GM19397 (cell line): Measurements from ENCODE around the gene FAM25G.
"Not testable (repeated sequence)": the region's sequence is repeated elsewhere in the genome, so short reads cannot be mapped to it uniquely, and the experiment has no call there.

Experiments
- ATAC-seq: cut with Tn5 transposase; IDR thresholded peaks from one replicate; pipeline ENCODE4 v1.9.1; 2021; ENCODE audit warnings: mild to moderate bottlenecking, moderate library complexity; ENCODE audit not compliant: unreplicated experiment

The FAM25G gene

DNA sequence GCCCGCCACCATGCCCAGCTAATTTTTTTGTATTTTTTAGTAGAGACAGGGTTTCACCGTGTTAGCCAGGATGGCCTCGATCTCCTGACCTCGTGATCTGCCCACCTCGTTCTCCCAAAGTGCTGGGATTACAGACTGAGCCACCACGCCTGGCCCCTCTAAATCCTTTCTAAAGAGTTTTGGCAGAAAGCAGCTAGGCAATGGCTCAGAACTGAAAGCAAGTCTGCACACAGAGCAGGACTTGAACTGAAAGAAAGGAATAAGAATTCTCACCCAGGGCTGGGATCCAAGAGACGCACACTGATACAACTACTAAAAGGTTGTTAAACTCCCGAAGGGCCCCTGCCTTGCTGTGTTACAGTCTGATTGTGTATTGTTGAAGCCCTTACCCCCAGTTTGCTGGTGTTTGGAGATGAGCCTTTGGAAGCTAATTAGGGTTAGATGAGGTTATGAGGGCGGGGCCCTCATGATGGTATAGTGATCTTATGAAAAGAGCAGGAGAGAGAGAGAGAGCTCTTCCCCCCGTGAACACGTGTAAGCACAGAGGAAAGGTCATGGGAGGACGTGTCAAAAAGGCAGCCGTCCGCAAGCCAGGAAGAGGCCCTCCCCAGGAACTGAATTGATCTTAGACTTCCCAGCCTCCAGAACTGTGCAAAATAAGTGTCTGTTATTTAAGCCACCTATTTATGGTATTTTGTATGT is 26.1 kb downstream of the FAM25G start:
- ATAC-seq = not testable (repeated sequence)

DNA sequence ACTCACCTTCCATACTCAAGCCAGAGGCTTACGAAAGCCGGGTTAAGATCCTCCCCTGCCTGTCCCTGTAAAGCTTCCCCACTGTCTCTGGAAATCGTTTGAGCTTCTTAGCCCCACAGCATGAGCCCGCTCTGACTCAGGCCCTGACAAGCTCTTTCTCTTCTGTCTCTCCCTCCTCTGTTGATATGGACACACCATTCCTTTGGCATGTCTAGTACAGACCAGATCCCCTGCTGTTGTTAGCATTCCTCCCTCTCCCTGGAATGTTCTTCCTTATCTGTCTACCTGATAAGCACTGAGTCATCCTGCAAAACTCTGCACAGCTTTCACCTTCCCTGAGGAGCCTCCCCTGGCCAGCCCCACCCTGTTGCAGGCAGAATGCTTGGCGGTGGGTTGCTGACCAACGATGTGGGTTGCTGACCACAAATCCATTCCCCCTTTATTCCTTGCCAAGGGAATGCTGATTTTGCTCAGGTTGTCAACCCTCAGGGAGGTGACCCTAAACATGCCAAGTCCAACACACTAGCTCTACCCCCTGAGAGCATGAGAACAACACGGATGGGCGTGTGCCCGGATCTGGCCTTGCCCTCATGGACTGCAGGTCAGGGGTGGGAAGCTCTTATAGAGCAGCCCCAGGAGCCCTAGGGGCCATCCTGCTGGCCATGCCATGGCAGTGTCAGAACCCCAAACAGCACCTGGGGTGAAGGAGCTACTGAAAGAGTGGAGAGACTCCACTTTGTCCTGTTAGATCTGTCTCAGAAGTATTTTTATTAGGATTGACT is 28.7 kb downstream of the FAM25G start:
- ATAC-seq = not testable (repeated sequence)

DNA sequence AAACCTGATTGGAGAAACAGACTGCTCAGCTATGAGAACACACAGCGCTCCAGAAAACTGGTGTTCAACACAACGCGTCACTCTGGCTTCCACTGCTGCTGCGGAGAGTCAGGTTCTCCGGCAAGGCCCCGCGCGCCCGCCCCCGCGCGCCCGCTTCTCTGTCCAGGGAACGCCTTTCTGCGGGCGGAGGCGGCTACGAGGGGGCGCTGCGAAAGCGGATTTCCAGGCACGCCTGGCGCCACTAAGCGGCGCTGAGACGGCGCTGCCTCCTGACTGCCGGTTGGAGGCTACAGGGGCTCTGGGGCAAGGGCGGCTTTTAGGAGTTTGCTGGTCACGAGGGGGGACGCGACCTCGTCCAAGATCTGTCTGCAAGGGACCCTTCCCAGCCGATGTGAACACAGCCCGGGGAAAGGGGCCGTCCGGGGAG is 30.2 kb downstream of the FAM25G start:
- ATAC-seq = not testable (repeated sequence)

DNA sequence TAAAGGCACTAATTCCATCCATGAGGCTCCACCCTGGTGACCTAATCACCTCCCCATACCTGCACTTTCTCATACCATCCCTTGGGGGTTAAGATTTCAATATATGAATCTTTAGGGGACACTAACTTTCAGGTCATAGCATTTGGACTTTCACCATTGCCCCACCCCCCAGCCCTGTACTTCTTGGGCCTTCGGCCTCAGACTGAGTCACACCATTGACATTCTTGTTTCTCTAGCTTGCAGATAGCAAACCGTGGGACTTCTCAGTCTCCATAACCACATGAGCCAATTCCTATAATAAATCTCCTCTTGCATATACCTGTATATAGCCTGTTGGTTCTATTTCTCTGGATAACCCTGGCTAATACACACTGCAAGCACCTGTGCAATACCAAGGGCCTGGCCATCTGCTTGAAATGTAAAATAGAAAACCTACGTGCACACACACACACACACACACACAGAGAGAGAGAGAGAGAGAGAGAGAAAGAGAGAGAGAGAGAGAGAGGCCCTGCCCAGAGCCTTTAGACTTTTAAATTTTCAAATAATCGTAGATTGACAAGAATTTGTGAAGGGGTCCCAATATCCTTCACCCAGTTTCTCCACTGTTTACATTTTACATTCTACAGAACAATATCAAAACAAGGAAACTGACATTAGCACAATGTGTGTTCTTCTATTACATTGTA is 32.9 kb downstream of the FAM25G start:
- ATAC-seq = no peak

DNA sequence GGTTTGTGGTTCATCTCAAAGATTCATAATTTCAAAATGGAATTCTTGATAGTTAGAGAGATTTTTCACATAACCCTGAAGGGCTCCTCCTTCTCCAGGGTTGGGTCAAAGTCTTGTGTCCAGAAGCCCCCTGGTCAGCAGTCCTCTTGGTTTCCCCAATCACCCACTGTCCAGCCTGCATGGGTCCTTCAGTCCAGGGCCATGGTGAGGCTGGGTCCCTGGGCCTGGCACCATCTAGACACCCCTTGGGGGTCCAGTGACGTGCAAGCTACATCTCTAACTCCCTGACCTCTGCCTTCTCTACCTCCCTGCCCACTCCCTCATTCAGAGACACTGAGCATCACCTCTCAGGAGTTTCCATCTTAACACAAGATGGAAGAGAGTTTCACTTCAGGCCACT is 33.7 kb downstream of the FAM25G start:
- ATAC-seq = no peak

DNA sequence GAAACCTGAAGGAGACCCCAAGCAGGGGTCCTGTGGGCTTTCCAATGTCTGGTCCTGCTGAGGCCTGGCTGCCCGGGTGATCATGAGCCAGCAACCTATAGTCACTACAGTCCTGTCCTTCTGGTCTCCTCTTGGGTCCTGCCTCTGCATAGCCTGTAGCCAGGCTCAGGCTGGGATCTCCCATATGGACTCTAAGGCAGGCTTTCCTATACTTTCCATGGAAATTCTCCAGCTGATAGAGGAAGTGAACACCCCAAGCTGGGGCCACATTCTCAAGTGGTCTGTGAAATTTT is 34.0 kb downstream of the FAM25G start:
- no peak for ATAC-seq

DNA sequence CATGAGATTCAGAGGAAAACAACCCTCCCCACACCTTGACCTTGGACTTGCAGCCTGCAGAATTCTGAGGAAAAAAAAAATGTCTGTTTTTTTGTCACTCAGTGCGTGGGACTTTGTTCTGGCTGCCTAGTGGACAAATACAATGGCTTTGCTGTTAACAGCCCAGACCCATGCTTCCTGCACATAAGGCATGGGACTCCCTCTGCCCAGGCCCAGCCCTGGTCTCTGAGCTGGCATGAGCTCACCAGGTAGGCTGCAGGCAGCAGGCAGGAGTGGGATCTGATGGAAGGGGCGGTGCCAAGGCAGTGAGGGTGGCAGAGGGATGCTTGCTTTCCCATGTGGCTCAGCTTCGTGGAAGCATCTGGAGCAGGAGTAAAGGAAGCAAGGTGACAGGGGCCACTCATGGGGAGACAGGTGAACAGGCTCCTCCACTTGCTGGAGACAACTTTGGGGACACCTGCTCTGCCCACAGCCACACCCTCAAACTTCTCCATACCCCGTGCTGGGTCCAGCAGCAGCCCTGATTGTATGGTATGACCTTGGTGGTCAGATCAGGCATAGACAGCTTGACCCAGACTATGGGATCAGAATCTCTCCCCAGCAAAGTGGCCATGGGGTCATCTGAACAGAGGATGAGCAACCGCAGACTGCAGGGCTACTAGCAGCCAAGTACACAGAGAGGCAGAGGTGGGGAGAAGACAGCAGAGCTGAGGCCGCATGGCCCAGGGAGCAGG is 34.5 kb downstream of the FAM25G start:
- no peak for ATAC-seq

DNA sequence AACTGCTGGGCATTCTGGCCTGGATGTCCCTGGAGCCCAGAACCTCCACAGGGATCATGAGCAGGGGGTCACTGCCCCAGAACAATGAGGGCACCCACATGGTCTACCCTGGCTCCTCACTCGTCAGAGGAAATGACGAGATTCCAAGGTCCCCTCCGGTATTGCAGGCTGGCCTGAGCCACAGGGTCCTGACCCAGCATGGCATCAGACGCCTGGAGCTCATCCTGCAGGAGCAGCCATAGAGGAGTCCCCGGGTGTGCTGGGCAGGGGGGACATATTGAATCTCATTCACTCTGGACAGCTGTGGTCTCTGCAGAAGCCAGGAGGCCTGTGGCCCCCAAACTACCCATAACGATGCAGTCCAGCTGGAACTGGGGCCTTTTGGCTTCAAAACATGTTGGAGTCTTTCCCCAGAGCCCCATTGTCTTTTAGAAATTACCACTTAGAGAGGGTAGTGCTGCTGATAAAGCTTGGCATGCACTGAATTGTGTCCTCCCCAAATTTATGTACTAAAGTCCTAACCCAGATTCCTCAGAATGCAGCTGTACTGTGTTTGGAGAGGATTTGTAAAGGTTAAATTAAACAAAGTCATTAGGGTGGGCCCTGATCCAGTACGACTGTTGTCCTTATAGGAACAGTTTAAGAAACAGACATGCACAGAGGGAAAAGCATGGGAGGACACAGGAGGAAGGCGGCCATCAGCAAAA is 35.3 kb downstream of the FAM25G start:
- no peak for ATAC-seq

DNA sequence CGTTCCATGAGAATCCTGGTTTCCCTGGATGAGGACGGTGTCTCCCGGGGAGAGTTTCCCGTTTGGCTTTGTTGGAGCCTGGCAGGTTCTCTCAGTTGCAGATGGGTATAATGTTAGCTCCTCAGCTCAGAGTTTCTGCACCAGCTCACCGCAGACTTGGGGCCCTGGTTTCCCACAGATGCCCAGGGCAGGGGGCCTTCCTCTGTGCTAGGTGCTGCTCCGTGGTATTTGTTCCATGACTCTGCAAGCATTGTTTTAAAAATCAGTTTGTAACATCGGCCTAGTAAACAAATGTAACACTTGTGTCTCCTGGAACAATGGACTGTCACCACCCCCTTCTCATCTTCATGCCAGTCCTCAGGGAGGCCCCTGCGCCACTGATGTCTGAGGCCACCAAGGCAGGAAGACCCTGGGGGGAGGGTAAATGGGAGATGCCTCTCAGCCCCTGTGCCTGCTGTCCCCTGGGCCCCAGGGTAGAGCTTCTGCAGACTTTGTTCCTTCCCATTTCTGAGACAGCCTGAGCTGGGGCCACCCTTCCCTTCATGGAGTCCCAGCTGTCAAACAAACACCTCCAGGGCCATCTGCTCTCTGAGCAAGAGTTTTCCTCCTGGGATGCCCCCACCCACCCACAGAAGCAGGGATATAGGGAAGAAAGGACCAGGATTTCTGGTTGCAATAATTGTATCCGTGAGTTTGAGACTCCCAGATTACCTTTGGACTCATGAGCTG is 36.0 kb downstream of the FAM25G start:
- ATAC-seq = not testable (repeated sequence)

DNA sequence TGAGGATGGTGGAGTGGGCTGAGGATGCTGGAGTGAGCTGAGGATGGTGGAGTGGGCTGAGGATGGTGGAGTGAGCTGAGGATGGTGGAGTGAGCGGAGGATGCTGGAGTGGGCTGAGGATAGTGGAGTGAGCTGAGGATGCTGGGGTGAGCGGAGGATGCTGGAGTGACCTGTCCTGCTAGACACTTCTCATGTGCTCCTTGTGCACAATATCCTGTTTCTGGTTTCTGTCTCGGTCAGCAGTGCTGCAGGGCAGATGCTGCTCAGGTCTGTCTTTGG is 36.8 kb downstream of the FAM25G start:
- no peak for ATAC-seq

DNA sequence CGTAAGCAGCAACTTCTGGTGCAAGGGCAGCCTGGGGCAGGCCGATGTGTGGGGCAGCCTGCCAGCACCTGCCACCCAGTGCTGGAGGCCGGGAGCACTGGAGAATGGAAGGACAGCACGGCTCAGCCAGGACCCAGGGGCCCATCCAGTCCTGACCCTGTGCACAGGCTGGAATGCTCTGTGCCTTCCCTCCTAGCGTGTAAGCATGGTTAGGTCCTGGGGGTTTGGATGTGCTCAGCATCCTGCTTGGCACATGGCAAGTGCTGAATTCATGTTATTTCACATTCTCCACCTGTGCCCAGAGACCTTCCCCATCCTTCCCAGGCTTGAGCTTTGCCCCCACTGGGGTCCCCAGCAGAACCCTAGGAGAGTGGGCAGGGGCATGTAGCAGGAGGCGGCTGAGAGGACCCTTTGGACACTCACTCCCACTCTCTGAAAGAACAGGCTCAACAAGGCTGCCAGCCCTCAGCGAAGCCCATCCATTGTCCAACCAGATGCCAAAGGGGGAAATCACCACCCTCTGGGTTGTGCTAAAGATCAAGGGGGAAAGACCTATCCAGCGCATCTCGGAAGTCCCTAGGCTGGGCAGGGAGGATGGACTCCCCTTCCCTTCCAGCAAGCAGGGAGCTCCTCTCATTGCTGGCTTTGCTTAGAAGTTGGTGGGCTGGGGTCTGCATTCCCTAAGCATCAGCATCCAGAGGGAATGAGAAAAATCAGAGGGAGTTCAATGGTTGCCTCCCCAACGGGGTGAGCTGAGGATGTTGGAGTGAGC is 37.3 kb downstream of the FAM25G start:
- no peak for ATAC-seq

DNA sequence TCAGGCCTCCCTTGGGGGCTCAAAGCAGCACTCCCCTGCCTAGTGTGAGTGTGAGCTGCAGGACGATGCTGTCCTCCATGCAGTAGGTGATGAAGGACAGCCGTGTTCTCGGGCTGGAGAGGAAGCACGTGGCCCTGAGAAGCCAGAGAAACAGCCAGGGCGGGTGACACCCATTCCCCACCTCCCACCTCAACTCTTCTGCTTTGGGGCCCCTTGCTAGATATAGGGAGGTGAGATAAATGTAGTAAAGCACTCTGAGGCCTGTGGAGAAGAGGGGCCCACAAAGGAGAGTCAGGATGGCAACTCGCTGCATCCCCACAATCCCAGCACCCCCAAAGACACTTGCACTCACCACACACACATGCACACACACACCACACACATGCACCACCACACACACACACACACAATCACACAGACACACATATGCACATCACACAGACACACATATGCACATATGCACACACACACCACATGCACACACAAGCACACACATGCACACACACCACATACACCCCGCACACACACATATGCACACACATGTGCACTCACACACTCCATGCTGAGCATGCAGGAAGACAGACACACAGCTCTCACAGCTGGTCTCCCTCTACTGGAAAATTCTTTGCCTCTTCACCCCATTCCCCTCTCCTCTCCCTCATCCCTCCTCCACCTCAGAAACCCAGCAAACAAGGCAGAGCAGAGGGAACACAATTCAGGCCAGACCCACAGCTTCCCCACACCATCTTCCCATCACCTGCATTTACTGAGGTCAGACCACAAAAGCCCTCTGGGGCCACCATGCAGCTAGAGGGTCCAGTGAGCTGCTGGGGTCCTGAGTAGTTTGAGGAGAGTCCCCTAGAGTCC is 38.1 kb downstream of the FAM25G start:
- no peak for ATAC-seq

DNA sequence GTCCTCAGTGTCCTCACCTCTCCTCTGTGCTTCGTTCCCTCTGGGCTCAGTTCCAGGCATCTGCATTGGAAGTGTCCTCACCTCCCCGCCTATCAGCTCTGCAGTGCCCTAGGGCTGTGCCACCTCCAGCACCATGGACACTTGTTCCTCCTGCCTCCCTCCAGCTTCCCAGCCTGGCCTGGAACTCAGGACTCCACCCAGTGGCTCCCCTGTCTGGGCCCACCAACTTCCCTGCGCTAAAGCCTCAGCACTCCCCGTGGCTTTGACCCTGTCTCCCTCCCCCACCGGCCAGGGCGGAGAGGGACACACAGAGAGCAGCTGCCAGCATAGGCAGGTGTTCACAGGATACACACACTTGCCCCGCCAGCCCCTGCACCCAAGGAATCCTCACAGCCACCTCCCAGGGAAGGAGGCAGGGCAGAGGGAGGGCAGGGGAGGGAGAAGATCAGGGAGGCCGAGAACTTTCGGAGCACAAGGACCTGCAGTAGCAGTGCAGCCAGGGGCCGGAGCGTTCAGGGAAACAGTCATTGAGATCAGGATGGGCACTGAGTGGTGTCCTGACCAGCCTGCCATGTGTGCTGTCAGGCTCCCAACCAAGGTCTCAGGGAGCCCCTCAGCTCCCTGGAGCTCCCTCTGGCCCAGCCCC is 38.9 kb downstream of the FAM25G start:
- ATAC-seq = no peak

DNA sequence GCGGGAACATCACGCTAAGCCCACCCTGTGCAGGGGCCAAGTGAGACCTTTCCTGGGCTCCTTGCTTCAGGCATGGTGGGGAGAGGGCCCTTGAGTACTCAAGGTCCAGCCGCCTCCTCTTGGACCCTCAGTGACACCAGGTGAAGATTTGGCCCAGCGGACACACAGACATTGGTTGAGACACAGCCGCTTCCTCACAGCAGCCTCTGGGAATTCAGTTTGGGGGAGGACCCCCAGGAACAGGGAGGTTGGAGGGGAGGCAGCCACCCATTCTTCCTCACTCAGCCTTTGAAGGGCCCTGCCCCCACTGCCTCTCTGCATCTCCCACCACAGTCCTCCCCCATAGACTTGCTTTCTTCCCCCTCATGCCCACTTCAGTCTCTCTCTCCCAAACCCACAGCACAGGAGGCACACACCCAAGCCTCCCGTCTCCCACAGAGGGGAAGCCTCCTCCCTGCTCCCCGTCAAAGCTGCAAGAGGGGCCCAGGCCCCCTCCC is 39.5 kb downstream of the FAM25G start:
- ATAC-seq = no peak

DNA sequence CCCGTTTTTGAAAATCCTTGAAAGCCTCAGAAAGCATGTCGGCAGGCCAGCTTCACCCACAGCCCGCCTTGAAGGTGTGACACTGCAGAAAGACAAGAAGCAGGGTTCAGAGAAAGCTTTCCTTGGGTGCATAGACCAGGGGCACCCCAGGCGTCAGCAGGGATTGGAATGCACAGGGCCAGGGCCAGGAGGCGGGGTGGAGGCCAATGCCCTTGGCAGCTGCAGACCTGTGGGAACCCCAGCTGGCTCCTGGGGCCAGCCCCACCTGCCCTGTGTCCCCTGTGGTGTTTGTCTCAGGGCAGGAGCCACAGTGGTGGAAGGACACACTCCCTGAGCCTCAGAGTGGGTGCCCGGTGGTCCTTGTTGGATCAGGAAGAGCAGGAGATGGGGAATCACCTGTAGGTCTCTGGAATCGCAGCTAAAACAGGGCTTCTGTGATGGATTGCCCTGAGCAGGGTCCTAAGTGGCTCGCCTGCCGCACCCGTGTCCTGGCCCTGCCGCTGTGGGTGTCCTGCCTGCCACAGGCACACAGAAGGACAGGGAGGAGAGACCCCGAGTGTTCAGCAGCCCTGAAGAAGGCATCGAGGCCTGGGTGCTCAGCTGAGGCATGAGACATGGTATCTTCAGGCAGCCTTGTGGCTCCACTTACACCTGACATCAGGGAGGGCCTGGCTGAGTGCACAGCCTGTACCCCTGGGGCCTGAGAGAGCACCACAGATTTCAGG is 40.1 kb downstream of the FAM25G start:
- no peak for ATAC-seq

DNA sequence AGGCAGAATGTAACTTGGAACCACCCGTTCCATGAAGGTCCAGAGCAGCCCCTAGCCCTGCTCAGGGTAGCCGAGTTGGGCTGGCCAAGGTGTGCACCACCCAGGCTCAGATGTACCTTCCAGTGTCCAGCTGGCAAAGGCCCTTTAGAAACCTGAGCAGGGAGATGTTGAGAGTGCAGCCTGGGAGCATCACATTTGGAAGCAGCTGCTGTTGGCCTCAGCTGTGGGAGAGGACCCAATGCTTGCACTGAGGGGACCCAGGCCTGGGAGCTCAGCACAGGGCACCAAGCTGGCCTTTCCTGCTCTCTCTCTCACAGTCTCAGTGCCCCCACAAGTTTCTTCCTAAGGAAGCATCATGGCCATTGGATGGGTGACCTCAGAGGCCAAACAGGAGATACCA is 41.1 kb downstream of the FAM25G start:
- ATAC-seq = no peak

DNA sequence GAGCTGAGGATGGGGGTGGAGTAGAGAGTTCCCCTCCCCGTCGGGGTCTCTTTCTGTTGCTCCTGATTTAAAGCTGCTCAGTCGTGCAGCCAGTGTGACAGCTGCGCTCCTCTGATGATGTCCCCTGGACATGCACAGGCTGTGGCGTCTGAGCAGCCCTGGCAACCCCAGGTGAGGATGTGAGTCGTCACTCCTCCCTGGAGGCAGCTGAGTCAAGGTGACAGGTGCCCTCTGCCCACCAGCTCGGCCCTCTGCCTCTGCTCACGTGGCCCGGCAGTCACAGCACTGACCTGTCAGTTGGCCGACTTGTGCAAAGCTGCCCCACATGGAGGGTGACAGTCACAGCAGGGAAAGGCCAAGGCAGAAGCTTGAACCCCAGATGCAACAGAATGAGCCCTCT is 41.5 kb downstream of the FAM25G start:
- no peak for ATAC-seq
